Activated effector memory CD4-positive, alpha-beta T cell treated with anti-CD3 and anti-CD28 coated beads, Interleukin-2, amount 50 U/mL, for 16 hours (primary cell): ENCODE results near the gene EVA1B.

Experiments used
- DNase-seq: peaks from one replicate; pipeline ENCODE4 v3.0.0-alpha.2; 2020

EVA1B gene

DNA sequence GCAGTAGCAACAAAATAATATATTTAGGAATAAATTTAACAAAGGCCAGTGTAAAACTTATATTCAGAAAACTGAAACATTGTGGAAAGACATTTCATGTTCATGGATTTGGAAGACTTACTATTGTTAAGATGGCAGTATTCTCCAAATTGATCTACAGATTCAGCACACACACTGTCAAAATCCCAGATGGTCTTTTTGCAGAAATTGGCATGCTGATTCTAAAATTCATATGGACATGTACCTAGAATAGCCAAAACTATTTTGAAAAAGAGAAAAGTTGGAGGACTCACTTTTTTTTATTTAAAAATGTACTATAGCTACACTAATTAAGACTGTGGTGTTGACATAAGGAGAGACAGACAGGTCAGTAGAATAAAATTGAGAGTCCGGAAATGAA, 49.2 kb downstream of the EVA1B start:
- no peak for DNase-seq

DNA sequence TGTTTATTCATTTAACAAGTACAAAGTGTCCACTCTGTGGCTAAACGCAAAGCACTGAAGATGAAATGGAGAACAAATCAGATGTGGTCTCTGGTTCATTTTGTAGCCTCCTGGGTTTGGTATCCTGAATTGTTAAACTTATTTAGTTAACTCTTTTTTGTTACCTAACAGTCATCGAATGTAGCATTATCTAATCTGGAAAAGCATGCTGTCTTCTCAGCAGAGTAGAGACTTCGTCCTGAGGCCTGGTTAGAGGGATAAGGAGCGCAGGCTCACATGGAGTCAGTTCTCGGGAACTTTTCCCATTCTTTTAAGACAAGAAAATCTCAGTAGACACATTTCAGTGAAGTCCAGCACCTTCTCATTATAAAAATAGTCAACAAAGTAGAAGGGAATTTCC, 50.4 kb downstream of the EVA1B start:
- DNase-seq: no peak
